Measurements from ENCODE around the gene FGD4.

FGD4 gene

DNA sequence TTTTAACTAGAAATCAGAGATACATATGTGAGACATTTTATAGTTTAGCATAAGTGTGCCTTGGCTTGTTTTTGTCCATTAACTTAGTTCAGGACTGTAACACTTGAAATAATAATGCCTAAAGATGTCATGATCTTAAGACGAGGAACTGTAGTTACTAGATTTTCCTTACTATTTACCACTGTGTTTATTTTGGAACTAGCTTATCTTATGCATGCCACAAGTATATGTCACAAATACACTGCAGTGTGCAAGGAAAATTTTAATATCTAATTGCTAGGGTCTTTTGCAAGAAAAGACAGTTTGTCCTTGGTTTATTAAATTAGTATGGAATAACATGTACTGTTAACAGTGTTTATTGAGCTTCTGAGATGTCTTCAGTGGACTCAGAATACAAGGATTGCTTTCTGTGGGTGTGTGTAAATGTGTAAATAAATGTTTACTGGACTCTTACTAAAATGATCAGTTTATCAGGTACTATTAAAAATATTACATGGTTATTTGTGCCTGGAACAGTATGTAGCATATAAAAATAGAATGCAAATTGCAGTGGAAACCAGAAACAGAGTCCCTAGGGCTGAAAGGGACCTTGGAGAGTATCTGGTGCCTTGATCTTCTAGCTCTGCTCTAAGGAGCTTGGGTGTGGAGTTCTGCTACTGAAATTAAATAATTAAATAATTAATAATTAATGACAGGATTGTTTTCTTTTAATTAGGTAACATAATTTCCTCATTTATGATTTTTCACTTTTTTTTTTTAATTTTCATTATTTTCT is 58.1 kb downstream of the FGD4 start:
- peak; percentile 36 for DNase-seq (ENCODE audit: low read depth)

DNA sequence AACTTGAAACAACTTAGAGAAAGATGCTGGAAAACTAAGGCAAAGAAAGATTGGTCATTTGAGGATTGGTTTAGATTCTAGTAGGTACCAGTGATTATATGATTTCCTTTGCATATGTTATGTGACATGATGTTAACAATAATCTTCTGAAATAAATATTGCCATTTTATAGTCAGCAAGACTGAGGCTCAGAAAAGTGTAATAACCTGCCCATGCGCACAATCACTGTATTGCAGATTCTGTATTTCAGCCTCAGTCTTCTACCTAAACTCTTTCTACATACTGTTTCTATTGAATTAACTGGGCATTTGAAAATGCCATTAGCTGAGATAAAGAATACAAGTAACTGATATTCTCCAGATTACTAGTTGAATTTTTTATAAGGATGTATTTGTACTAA is 61.3 kb downstream of the FGD4 start:
- no peak for DNase-seq (ENCODE audit: low read depth)

DNA sequence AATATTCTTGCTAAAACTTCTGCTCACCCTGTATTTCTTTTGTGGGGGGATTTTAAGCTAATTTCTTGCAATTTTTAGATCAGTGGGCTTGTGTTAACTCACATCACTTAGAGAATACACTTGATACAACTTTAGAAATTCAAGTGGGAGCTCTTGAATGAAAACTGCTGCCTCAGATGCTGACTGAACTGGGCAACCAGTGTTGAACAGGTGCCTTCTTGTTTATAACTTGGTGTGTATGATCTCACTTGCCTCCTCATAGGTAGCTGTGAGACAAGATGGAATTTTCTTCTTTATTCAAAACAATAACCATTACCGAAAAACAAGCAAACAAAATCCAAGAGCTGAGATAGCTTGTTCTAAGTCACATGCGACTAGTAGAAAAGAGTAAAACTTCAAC is 63.5 kb downstream of the FGD4 start:
- DNase-seq (ENCODE audit: low read depth), result no peak

DNA sequence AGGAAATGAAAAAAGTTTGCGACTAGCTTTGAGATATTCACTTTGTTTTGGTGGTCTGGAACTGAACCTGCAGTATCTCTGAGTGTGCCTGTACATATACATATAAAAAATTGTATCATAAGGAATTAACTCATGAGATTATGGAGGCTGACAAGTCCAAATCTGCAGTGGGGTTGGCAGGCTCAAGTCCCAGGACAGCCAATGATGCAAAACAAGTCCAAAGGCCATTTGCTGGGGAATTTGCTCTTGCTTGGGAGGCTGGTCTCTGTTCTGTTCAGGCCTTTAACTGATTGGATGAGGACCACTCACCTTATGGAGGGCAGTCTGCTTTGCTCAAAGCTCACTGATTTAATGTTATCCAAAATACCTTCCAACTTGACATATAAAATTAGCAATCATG is 66.8 kb downstream of the FGD4 start:
- DNase-seq (ENCODE audit: low read depth), result no peak

DNA sequence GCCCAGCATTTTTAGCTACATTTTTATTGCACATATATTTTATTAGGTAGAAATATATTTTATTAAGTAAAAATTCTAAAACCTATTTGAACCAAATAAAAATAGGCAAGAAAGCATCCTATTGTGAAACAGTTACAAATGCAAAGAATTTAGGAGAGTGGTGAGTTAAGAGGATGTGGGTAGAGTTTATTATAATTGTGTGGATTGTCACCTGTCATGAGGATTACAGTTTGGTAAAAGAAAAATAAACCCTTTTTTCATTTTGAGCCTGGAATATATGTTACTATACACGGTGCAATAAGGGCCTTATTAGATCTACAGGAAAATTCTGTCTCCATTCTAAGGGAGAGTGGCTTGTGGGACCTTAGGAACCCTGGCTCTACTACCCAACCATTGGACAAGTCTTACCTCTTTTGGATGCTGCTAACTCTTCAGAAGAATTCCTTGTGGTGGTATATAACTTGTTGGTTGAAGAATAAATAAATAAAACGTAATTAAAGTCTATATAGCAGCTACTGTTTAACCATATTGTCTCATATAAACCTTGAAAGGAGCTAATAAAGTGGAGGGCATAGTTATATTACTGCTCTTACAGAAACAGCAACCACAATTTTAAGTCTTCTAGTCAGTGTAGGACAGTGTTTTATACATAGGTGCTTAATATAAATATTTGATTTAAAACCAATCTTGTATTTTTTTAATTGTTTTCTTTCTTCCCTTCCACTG is 67.8 kb downstream of the FGD4 start:
- peak; percentile 30 for DNase-seq (ENCODE audit: low read depth)

DNA sequence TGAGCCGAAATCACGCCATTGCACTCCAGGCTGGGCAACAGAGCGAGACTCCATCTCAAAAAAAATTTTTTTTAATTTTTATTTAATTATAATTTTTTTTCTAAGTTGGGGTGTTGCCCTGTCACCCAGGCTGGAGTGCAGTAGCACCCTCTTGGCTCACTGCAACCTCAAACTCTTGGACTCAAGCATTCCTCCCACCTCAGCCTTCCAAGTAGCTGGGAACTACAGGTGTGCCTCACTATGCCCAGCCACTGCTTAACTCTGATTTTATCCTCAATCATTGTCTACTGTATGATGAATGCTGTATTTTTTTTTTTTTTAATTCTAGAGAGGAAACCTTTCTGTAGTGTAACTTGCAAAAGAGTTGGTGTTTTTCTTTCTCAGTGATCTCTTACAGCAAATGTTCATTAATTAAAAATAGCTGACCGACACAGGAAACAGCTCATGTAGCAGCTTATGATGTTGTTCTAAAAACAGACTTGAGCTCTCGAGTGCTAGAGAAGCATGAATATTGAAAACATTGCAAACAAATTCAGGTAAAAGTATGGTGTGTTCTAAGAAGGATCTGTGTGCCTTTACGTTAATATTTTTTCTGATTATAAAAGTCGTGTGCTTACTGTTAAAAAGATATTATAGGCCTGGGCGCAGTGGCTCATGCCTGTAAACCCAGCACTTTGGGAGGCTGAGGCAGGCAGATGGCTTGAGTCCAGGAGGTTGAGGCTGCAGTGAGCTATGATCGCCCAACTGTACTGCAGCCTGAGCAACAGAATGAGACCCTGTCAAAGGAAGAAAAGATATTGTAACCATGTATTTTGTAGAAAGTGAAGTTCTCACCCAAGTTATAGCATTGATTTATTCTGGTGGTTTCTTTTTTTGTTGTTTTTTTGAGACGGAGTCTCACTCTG is 68.9 kb downstream of the FGD4 start:
- DNase-seq (ENCODE audit: low read depth), result no peak

DNA sequence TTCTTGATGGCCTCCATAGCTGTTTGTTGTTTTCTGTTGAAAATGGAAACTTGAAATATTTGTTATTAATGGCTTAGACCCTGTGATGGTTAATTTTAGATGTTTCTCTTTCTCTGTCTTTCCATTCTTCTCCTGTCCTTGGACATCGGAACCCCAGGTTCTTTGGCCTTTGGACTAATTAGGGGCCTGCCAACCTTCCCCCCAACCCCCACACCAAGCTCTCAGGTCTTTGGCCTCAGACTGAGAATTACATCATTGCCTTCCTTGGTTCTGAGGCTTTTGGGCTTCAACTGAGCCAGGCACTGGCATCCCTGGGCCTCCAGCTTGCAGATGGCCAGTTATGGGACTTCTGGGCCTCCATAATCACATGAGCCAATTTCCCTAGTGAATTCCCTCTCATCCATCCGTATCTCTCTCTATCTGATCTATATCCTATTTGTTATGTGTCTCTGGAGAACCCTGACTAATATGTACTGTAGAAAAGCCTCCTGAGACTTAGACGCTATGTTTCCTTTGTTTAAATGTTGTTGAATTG is 71.6 kb downstream of the FGD4 start:
- no peak for DNase-seq (ENCODE audit: low read depth)

DNA sequence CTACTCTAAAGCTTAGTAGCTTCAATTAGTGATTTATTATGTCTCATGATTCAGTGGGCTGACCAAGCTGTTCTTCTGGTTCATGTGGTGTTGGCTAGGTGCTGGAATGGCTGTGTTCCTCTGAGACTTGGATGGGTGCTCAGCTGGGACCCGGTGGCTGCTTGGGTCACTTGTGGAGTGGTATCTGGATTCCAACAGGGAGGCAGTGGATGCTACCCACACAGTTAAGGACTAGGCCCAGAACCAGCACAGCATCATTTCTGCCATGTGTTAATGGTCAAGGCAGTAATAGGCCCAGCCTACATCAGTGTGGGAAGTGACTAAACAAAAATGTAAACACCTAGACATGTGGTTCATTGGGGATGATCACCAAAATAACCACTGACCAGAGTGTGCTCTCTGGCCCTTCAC is 72.2 kb downstream of the FGD4 start:
- no peak for DNase-seq (ENCODE audit: low read depth)

DNA sequence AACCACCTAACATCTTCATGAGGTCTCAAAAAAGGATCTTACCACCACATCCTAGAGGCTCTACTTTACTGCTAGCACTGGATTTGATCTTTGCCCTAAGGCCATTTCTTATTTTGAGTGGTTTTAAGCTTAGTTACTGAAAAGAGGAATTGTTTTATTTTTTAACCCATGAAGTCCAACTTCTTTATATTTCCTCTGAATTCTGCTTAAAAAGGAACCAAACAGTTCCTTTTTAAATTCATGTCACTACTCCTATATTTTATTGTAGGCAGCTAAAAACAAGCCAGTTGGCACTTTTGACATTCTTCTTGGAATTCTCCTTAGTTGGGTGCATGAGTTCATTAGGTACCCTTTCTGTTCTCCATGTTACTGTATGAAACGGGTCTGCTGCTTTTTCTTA is 76.4 kb downstream of the FGD4 start:
- no peak for DNase-seq (ENCODE audit: low read depth)

DNA sequence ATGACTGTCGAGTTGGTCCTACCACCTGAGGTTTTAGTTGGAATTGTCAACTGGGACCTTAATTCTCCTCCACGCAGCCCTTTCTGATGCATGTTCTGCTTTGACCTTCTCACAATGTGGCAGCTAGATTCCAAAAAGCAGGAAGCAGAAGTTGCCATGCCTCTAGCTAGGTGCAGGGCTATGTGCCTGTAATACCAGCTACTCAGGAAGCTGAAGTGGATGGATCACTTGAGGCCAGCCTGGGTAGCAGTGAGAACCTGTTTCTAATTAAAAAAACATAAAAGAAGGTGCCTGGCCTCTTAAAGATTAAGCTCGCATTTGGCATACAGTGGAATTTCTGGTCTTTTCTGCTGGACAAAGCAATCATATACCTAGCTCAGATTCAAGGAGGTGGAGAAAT is 77.1 kb downstream of the FGD4 start:
- no peak for DNase-seq (ENCODE audit: low read depth)

DNA sequence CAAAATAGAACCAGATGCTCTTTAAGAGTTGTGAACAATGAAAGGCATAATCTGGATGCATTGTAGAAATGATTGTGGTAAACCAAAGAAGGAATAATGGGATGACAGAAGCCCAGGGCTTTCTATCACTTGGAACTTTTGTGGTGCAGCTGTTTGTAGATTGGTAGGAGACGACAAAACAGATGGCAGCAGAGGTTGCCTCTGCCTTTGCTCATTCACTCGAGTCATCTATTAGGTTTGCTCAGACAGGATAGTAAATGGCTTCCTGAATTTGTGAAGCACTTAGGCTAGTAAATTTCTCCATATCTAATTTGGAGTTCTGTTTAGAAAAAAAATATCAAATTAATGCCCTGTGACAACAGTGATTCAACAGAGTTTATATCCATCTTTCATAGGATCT is 78.4 kb downstream of the FGD4 start:
- peak; percentile 51 for DNase-seq (ENCODE audit: low read depth)

DNA sequence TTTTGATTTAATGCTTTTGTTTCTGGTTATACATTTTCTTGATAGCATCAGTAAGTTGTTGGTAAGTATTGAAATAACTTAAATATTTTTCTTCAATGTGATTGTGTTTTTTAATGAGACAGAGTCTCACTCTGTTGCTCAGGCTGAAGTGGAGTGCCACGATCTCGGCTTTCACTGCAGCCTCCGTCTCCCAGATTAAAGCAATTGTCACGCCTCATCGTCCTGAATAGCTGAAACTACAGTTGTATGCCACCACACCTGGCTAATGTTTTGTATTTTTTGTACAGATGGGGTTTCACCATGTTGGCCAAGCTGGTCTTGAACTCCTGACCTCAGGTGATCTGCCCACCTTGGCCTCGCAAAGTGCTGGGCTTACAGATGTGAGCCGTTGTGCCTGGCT is 78.8 kb downstream of the FGD4 start:
- no peak for DNase-seq (ENCODE audit: low read depth)

DNA sequence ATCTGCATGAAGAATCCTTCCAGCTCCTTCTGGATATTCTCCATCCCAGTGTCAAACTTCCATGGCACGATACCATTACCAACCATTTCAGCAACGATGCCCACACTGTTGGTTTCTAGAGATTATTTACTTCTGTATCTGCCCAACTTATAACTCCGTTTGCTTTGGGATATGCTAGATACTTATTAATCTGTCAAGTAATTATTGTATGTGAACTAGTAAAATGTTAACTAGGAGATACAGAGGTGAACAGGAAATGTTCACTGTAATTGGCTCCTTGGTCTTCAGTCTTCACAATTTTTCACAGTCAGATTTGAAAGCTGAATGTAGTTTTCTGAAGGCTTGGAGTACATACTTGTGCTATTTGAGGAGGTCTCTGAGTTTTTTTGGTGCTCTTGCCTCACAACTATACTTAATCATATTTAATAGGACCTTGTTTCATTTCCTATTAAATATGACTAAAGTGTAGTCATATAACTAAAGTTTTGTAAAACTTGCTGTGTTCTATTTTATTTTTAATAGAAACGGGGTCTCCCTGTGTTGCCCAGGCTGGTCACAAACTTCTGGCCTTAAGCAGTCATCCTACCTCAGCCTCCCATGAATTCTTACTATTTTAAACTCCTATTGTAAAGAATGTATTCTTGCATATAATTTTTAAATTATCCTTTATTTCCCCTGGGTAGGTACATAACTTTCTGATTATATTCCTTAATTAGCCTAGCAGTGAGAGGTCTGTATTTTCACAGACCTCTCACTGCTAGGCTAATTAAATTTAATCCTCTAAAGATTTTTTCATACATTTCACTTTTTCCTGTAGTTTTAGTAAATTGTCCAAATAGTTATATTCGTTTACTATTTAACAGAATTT is 79.7 kb downstream of the FGD4 start:
- no peak for DNase-seq (ENCODE audit: low read depth)

DNA sequence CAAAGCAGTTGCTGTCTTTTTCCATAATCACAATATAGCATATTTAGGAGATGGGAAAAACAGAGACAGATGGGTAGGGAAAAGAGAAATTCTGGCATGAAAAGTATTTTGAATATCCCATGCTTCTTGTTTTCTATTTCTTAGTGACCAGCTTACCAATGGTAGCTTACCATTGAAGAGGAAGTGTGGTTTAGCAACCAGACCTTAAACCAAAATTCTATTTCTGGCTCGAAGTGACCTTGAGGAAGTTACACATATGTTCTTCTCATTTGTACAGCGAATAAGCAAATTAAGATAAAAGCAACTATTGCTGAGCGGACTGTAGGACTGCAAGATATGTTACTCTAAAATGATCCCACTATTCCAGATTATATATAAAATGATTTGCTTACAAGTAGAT is 82.9 kb downstream of the FGD4 start:
- DNase-seq (ENCODE audit: low read depth), result peak; percentile 57

DNA sequence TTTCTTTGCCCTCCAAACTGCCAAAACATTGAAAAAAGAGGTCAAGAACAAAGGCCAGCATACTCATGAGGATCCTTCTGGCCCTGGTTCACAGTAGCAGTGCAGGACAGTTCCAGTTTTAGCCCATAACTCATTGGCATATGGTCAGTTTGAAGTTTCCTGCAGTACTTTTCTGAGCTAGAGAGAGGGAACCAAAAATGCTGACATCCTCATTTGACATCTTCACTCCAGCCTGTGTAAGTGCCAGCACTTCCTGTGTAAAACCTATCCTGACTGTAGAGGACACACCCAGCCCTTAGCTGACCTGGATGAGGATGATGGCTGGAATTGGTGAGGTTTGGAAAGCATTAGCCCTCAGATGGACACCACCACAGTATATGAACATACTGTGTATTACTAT is 84.1 kb downstream of the FGD4 start:
- no peak for DNase-seq (ENCODE audit: low read depth)

DNA sequence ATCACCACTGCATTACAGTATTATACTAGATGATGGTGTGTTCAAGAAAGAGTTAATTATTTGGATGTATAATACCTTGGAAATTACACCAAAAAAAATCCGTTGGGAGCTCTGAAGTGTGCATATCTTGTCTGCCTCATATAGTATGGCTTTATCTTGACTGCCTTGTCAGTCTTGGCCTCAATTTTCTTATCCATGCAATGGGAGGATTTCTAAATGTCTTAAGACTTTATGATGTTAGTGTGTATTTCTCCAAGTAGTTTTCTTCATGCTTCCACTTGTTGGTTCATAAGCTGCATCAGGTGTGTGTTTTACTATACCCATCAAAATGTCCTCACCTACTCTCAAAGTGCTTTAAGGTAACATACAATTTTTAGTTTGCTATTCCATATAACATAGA is 84.6 kb downstream of the FGD4 start:
- DNase-seq (ENCODE audit: low read depth), result no peak

DNA sequence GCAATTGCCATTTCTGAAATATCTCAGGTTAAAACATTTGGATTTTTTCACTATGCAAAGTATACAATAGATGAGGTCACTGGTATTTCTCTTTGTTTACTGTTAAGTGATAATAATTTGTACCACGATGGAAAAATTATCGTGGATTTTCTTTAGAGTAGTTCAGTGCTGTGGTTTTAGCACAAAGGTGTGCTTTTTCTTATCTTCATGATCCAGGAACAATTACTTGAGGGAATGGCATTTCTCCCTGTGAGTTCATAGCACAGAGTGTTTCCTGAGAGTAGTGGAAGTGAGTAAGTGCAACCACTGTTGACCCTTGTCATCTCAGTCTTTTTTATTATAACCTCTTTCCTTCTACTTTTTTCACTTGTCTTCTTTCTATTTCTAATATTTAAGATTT is 86.8 kb downstream of the FGD4 start:
- DNase-seq (ENCODE audit: low read depth), result peak; percentile 71

DNA sequence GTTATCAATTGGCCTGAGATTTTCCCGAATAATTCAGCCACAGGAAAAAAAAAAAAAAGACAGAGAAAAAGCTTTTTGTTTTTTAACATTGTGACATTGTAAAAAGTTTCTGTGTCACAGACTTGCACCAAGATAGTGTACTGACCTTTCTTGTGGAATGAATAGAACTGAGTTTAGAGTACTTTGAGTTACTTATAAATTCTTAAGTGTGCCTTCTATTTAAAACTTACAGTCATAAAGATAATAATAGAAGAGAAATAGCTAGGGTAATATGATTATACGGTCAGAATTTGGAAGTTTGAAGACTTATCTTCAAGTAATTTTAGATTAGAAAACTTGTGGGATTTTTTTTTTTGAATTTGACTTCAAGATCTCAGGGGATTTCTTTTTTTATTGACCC is 88.8 kb downstream of the FGD4 start:
- no peak for DNase-seq (ENCODE audit: low read depth)

DNA sequence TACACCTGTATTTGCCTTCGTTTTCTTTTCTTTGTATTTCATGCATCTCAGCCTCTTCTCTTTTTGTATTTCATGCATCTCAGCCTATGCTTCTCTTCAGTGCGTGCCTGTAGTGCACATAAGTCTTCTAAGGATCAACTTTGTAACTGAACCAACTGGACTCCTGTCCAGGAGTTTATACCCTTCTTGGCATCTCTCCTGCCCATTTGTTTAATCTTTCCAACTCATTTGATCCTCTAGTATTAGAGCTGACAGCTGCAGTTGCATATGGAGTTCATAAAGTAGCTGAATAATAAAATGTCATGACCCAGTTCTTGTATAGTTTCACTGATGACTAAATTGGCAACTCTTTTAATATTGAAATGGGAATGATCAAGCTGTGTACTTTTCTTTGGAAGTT is 89.7 kb downstream of the FGD4 start:
- no peak for DNase-seq (ENCODE audit: low read depth)

DNA sequence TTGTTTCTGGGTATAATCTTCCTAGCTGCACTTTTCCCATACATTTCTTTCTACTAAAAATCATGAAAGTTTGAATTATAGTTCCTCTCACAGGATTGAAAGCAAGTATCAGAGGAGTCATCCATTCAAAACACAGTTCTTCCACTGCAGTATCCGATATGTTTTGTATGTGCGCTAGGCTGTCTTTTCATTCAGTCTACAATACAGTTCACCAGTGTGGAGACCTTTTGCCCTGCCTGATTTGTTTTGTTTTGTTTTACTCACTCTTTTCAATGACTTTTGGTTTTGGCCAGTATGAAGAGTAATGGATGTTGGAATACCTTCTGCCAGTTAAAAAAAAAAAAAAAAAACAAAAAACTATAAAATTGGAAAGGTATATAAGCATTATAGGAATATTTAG is 91.4 kb downstream of the FGD4 start:
- no peak for DNase-seq (ENCODE audit: low read depth)

DNA sequence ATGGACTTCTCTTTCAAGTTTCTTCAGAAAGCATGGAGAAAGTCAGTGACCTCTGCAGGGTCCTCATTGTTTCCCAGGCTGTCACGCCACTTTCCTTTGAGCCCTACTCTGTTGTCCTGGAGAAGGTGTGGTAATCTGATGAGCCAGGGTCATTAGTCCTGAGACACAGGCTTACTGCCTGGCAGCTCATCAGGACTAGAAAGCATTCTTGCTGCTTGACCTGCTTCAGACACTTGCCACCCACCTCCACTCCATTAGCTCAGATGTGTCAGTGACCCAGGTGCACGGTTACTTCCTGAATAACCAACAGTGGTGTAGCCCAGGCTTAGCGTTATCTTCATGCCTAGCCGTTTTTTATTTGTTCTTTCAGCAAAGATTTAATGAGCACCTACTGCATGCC is 93.9 kb downstream of the FGD4 start:
- DNase-seq (ENCODE audit: low read depth), result no peak

DNA sequence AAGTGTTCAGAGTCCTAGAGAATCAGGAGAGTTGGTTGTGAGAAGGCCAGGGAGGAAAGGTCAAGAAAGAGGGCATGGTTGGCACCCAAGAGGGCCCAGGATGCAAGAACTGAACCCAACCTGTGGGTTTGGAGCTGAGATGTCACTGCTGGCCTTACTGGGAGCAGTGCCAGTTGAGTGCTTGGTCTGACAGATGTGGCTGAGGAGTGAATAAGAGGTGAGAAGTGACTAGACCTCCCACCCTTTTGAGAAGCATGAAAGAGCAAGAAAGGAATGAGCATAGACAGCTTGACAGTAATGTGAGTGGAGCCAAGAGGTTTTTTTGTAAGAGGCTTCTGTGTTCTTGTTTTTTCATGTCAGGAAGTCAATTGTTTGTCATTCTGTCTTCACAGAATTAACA is 95.3 kb downstream of the FGD4 start:
- DNase-seq (ENCODE audit: low read depth), result no peak
